Measurements from ENCODE around the gene TRIM10. TPM values are rescaled to one million over a fixed set of nuclear protein-coding genes. Genes with fewer than 3 reads are reported as not detected.

Gene TRIM10
- total RNA-seq, 4 donors from 2014 or later: not detected

- no peak for TF ChIP-seq CTCF (IDR thresholded peaks at IDR 0.05; ENCODE audit: low read depth)
Observed at GRCh38 chr6:30171677-30172471, 10.9 kb upstream of the TRIM10 start.

- no peak for TF ChIP-seq CTCF (IDR thresholded peaks at IDR 0.05; ENCODE audit: low read depth)
Observed at GRCh38 chr6:30169658-30170614, 8.9 kb upstream of the TRIM10 start.

- no peak for TF ChIP-seq CTCF (IDR thresholded peaks at IDR 0.05; ENCODE audit: low read depth)
Observed at GRCh38 chr6:30168741-30169140, 7.7 kb upstream of the TRIM10 start.

- no peak for TF ChIP-seq CTCF (IDR thresholded peaks at IDR 0.05; ENCODE audit: low read depth)
Observed at GRCh38 chr6:30167101-30167500, 6.1 kb upstream of the TRIM10 start.

GRCh38 chr6:30164714-30165113 is 3.7 kb upstream of the TRIM10 start:
- TF ChIP-seq CTCF (IDR thresholded peaks at IDR 0.05; ENCODE audit: low read depth): no peak

- no peak for TF ChIP-seq CTCF (IDR thresholded peaks at IDR 0.05; ENCODE audit: low read depth)
Observed at GRCh38 chr6:30163918-30164654, 3.1 kb upstream of the TRIM10 start.
